IPS DF 6.9 (cell line): ENCODE results near the gene PARD6G.

ENCODE experiments used
- DNase-seq: peaks from one replicate; pipeline ENCODE4 v3.0.0-alpha.2; 2013; ENCODE audit warnings: low read depth, low spot score
- H3K27ac ChIP-seq: one replicate; pipeline ENCODE4 v1.5.1; 2013; ENCODE audit warnings: low read length, control low read depth
- H3K27me3 ChIP-seq: 2 replicates; pipeline ENCODE4 v1.6.1; 2013; ENCODE audit warnings: mild to moderate bottlenecking, low read length; ENCODE audit not compliant: control insufficient read depth, insufficient read depth
- H3K36me3 ChIP-seq: 2 replicates; pipeline ENCODE4 v1.6.1; 2013; ENCODE audit warnings: low read length; ENCODE audit not compliant: control insufficient read depth, insufficient read depth
- H3K4me1 ChIP-seq: 2 replicates; pipeline ENCODE4 v1.6.1; 2013; ENCODE audit warnings: low read length; ENCODE audit not compliant: control insufficient read depth, insufficient read depth
- H3K4me3 ChIP-seq: 2 replicates; pipeline ENCODE4 v1.5.1; 2013; ENCODE audit warnings: mild to moderate bottlenecking, low read length
- H3K9me3 ChIP-seq: 2 replicates; pipeline ENCODE4 v1.6.1; 2013; ENCODE audit warnings: low read length, inconsistent platforms; ENCODE audit not compliant: control insufficient read depth, insufficient read depth
- WGBS: extraction: QIAGEN DNeasy Blood & Tissue Kit; methylation state at CpG from one replicate; pipeline ENCODE4 v1.1.7; 2013; ENCODE audit warnings: mixed read lengths, missing lambda C conversion rate; ENCODE audit not compliant: insufficient read length, insufficient coverage; 5-methylcytosine and 5-hydroxymethylcytosine counted together

PARD6G gene

DNA sequence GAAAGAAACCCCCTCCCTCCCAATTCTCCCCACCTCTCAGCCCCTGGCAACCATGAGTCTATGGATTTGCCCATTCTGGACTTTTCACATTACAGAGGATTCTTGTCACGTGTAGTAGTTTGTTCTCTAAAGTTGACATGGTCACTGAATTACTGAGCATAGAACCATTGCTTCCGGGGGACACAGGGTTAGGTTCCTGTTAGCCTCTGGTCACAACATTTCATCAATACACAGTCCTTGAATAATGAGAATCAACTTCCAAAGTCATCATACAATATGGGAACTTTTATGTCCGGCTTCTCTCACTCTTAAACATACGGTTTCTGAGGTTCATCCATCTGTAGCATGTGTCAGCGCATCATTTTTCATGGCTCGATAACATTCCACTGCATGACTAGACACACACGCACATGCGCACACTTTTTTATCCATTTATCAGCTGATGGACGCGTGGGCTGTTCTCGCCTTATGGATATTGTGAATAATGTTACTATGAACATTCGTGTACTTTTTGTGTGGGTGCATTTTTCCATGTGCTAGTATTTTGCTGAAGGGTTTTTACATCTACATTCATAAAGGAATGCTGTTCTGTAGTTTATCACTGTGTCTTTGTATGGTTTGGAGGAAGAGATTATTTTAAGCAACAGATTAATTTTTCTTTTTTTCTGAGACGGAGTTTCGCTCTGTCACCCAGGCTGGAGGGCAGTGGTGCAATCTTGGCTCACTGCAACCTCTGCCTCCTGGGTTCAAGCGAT lies 48.1 kb downstream of the PARD6G start:
- H3K36me3 ChIP-seq: no peaks in the 10 kb centered on the region
- no peak for DNase-seq
- H3K27me3 ChIP-seq: no peaks in the 10 kb centered on the region
- peaks cover 3% of the 10 kb centered on the region; the same call in 1 of the 2 replicates for H3K4me1 ChIP-seq
- H3K9me3 ChIP-seq: no peaks in the 10 kb centered on the region
- no CpG with 5 or more reads among the region's 15 CpGs for WGBS
- H3K4me3 ChIP-seq: no peak overlapping the region
- no peak overlapping the region for H3K27ac ChIP-seq

DNA sequence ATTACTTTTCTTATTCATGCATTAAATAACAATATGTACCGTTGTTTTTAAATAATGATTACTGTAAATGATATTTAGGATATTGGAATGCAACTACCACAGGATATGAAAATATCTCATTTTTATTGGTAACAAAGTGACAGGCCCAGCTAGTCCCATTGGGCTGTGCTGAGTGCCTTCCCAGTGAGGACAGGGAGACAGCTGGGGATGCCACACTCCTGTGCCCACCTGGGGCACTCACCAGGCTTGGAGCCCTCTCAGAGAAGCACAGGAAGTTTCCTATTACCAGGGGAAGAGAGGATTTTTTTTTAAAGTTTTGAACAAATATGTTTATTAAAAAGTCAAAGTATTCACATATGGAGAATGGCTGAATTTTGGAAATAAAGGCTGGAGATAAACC lies 48.9 kb downstream of the PARD6G start:
- no peaks in the 10 kb centered on the region for H3K36me3 ChIP-seq
- H3K9me3 ChIP-seq: no peaks in the 10 kb centered on the region
- DNase-seq: no peak
- WGBS: no CpG with 5 or more reads among the region's 1 CpG
- no peak overlapping the region for H3K4me3 ChIP-seq
- no peak overlapping the region for H3K27ac ChIP-seq
- peaks cover 3% of the 10 kb centered on the region; the same call in 1 of the 2 replicates for H3K4me1 ChIP-seq
- no peaks in the 10 kb centered on the region for H3K27me3 ChIP-seq

DNA sequence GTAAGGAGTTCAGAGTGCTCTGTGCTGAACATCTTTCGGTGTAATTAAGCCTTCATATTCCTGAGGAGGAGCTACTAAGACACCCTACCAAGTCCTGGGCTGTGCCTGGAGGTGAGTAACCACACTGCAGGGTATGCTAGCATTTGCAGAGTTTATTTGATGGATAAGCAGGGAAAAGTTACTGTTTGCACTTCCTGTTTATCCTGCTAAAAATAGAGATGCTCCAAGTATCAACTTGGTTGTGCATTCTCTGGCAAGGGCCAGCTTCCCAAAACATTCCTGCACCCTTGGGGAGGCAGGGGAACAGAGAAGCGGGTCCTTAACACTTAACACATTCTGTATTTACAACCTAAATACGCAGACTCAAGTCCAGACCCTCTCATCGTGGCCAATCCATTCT lies 49.8 kb downstream of the PARD6G start:
- no peaks in the 10 kb centered on the region for H3K9me3 ChIP-seq
- WGBS: no CpG with 5 or more reads among the region's 4 CpGs
- no peak overlapping the region for H3K4me3 ChIP-seq
- no peak overlapping the region for H3K27ac ChIP-seq
- H3K27me3 ChIP-seq: no peaks in the 10 kb centered on the region
- peaks cover 3% of the 10 kb centered on the region; the same call in 1 of the 2 replicates for H3K4me1 ChIP-seq
- no peak for DNase-seq
- H3K36me3 ChIP-seq: no peaks in the 10 kb centered on the region

DNA sequence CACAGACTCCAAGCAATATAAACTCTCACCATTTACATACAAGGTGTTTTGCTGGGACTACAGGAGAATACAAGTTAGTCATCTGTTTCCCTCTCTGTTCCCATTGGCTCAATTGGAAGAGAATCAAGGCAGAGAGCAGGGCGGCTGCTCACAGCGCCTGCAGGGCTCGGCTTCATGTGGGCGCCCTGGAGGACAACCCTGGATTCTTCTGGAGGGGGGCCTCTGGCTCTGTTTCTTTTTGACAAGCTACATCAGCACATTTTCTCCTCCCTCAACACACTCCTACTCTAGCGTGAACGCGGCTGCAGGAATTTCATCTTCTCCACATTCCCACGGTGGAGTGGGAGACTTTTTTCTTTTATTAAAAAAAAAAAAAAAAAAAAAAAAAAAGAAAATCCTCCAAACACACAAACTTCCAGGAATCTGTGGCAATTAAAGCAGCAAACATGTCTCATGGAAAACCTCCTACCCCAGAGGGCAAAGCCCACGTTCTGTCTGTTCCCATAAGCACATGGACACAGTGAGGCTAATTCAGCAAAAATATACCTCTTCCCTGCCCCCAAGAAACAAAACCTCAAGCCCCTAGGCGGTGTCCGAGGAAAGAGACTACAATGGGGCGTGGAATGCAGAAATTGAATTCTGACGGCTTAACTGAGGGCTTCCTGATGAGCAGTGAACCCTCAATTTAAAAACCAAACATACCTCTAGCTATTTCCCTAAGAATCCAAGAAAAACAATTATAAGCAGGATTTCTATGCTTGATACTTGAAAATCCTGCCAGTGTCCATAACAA lies 50.6 kb downstream of the PARD6G start:
- no peak overlapping the region for H3K4me3 ChIP-seq
- H3K9me3 ChIP-seq: no peaks in the 10 kb centered on the region
- WGBS: no CpG with 5 or more reads among the region's 13 CpGs
- H3K27ac ChIP-seq: no peak overlapping the region
- H3K27me3 ChIP-seq: no peaks in the 10 kb centered on the region
- DNase-seq: no peak
- H3K36me3 ChIP-seq: no peaks in the 10 kb centered on the region
- H3K4me1 ChIP-seq: peaks cover 3% of the 10 kb centered on the region; the same call in 1 of the 2 replicates

DNA sequence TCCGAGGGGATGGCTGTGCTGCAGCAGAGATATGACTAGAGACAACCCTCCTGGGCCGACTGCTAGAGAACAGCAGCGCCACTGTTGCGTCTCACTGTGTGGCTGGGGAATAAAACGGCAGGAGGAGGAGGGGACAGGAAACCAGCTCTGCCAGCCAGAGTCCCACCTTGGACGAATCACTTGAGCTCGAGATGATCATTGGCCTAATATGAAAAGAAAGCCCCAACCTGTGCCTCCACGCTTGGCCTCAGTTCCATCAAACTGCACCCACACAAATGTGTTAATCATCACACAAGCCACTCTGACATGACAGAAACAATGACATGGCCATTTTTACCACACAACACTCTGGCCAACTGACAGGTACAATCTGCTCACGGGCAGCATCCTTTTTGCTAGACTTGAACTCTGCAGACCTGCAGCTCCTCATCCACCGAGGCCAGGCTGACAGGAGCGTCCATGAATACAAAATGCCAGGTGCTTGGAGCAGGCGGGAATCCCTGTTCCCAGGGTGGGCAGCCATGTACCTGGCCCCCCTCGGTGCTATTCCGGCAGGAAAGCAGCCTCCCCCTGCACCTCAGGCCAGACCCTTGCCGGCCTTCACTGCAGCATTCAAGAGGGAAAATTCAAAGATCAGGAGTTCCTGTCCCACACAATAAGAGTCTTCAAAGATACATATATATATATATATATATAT lies 52.3 kb downstream of the PARD6G start:
- no peak for DNase-seq
- no peaks in the 10 kb centered on the region for H3K27me3 ChIP-seq

DNA sequence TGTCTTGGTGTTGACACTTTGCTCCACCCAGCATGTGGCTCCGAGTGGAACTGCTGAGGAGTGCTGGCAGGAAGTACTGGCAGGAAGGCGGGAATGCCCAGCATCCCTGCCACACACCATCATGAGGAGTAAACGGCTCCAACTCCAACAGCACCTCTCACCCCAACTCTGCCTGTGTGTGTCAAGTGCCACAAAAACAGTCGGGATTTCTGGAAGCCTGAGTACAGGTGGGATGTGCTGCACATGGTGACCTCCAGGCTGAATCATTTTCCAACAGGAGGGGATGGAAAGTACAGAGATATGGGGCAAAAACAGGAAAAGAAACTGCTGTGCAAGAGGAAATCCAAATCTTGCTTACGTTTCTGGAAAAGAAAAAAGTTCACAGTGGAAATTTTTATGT lies 53.6 kb downstream of the PARD6G start:
- no CpG with 5 or more reads among the region's 5 CpGs for WGBS
- H3K4me1 ChIP-seq: peaks cover 3% of the 10 kb centered on the region; the same call in 1 of the 2 replicates
- H3K36me3 ChIP-seq: no peaks in the 10 kb centered on the region
- DNase-seq: no peak
- no peaks in the 10 kb centered on the region for H3K27me3 ChIP-seq
- no peak overlapping the region for H3K4me3 ChIP-seq
- H3K9me3 ChIP-seq: no peaks in the 10 kb centered on the region
- no peak overlapping the region for H3K27ac ChIP-seq

More for the DNA sequence above, 52.3 kb downstream of the PARD6G start:
- H3K4me1 ChIP-seq: peaks cover 3% of the 10 kb centered on the region; the same call in 1 of the 2 replicates
- H3K27ac ChIP-seq: no peak overlapping the region
- no peaks in the 10 kb centered on the region for H3K36me3 ChIP-seq
- H3K4me3 ChIP-seq: no peak overlapping the region
- no CpG with 5 or more reads among the region's 15 CpGs for WGBS
- H3K9me3 ChIP-seq: no peaks in the 10 kb centered on the region

DNA sequence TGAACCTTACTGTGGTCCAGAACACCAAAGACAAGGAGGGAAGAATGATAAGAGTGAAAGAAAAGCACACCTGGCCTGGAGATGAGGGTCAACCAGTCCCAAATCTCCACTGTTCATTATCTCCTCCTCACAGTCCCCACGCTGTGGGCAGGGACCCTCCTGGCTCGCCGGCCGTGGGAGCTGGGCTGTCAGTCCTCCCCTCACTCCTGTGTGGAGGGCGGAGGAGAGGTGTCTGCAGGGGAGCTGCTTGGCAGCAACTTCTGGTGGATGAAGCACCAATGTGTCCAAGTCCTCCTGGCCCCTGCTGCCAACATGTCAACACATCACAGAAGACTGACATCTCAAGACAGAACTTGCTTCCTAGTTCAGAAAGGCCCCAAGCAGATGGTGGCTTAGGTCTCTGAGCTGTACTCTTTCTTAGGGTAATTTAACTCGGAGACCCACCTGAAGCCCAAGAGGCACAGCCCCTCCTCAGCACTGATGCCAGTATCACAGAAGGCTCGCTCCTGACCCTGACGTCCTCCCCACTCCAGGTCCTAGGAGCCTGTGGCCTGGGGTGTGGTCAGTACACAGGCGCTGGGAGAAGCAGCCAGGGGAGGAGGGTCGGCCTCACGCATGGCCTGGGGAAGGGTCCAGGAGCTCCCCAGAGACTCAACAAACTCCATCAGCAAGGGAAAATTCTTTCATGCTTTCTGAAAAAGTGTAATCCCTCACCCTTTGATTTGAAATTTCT lies 54.5 kb downstream of the PARD6G start:
- Histone ChIP-seq H3K9me3 (no peaks in the 10 kb centered on the region), H3K4me3 (no peak overlapping the region), H3K36me3 (no peaks in the 10 kb centered on the region), H3K27ac (no peak overlapping the region), H3K27me3 (no peaks in the 10 kb centered on the region), H3K4me1 (peaks cover 1% of the 10 kb centered on the region; the same call in 1 of the 2 replicates)
- WGBS: no CpG with 5 or more reads among the region's 11 CpGs
- DNase-seq: no peak

DNA sequence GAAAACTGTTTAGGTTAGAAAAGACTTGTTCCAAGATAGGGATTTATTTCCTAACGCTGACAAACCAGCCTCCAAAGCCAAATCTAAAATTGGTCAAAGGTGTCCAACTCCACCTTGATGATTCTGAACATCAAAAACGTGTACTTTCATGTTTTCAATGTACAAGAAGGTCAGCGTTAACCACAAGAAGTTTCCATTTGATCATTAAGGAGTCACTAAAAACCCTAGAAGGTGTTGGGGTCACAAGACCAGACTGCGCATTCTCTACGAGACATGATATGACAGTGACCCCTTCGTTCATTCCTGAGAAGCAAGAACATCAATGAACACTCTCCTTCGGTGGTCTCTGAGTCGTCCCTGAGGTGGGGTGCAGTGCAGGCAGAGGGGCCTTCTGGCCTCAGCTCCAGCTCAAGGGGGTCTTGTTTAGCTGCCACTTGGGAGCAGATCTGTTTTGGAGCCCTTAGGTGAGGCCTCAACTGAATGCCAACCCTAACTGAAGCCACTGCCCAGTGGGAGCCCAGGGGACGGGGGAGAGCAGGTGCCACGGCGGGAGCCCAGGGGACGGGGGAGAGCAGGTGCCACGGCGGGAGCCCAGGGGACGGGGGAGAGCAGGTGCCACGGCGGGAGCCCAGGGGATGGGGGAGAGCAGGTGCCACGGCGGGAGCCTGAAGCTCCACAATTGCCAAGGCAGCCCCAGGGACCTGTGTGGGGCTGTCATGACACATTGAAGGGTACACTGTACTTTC lies 55.2 kb downstream of the PARD6G start:
- DNase-seq: no peak
- Histone ChIP-seq H3K36me3 (no peaks in the 10 kb centered on the region), H3K4me1 (no peaks in the 10 kb centered on the region), H3K9me3 (no peaks in the 10 kb centered on the region), H3K4me3 (no peak overlapping the region), H3K27ac (no peak overlapping the region), H3K27me3 (no peaks in the 10 kb centered on the region)
- no CpG with 5 or more reads among the region's 19 CpGs for WGBS

DNA sequence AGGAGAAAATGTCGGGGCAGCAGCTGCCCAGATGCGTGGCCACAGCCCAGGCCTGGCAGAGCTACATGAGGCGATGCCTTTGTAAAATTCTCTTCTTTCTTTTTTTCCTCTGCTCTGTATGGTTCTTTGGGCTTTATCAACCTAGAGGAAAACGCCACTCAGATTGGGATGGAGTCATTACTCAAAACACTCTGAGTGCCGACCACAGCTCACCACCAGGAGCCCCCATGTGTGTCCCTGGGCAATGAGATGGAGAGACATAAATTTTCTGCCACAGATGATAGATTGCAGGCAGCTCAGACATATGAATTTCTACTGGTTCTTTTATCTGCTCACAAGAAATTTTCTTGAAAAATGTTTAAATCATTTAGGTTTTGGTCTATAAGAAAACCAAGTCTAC lies 56.0 kb downstream of the PARD6G start:
- no CpG with 5 or more reads among the region's 5 CpGs for WGBS
- no peaks in the 10 kb centered on the region for H3K36me3 ChIP-seq
- no peaks in the 10 kb centered on the region for H3K4me1 ChIP-seq
- H3K27me3 ChIP-seq: no peaks in the 10 kb centered on the region
- no peak for DNase-seq
- H3K4me3 ChIP-seq: no peak overlapping the region
- no peak overlapping the region for H3K27ac ChIP-seq
- H3K9me3 ChIP-seq: no peaks in the 10 kb centered on the region
